KMS-11 (cell line): ENCODE data around the gene CDC37L1.
A peak's percentile ranks its signal among the peaks of the same experiment; 100 is the strongest.

Experiments
- H2AFZ ChIP-seq: fragments of 200-600 bp; sonication (generic); 2 replicates; pipeline ENCODE4 v1.6.1; 2016; ENCODE audit warnings: antibody characterized with exemption, mixed run types, low read depth
- H3K27ac ChIP-seq: fragments of 200-600 bp; sonication (generic); 2 replicates; pipeline ENCODE4 v1.6.1; 2016; ENCODE audit warnings: mild to moderate bottlenecking, mixed run types
- H3K27me3 ChIP-seq: fragments of 200-600 bp; sonication (generic); 2 replicates; pipeline ENCODE4 v1.6.1; 2017; ENCODE audit warnings: mild to moderate bottlenecking, low read depth, mixed run types, moderate library complexity; ENCODE audit not compliant: insufficient read depth
- H3K36me3 ChIP-seq: fragments of 200-600 bp; sonication (generic); 2 replicates; pipeline ENCODE4 v1.6.1; 2017; ENCODE audit warnings: mild to moderate bottlenecking, mixed run types; ENCODE audit not compliant: insufficient read depth
- H3K4me1 ChIP-seq: fragments of 200-600 bp; sonication (generic); 2 replicates; pipeline ENCODE4 v1.6.1; 2016; ENCODE audit warnings: mild to moderate bottlenecking, low read depth, mixed run types; ENCODE audit not compliant: poor library complexity, severe bottlenecking
- H3K4me2 ChIP-seq: fragments of 200-600 bp; sonication (generic); 2 replicates; pipeline ENCODE4 v1.7.0; 2016; ENCODE audit warnings: mild to moderate bottlenecking, mixed run types
- H3K4me3 ChIP-seq: fragments of 200-600 bp; sonication (generic); IDR thresholded peaks from 2 replicates; pipeline ENCODE4 v1.6.1; 2017; ENCODE audit warnings: low read depth, low read length, mixed read lengths; ENCODE audit not compliant: insufficient read depth
- H3K79me2 ChIP-seq: fragments of 200-600 bp; sonication (generic); 2 replicates; pipeline ENCODE4 v1.6.1; 2016; ENCODE audit warnings: low read depth, mixed run types; ENCODE audit not compliant: insufficient read depth
- H3K9ac ChIP-seq: fragments of 200-600 bp; sonication (generic); 2 replicates; pipeline ENCODE4 v1.6.1; 2016; ENCODE audit warnings: mild to moderate bottlenecking, mixed run types
- H4K20me1 ChIP-seq: fragments of 200-600 bp; sonication (generic); 2 replicates; pipeline ENCODE4 v1.6.1; 2016; ENCODE audit warnings: mild to moderate bottlenecking, mixed run types; ENCODE audit not compliant: insufficient read depth
- CTCF ChIP-seq: fragments of 200-600 bp; sonication (generic); conservative IDR thresholded peaks from 2 replicates; pipeline ENCODE4 v1.6.1; 2017; ENCODE audit warnings: low read depth, mild to moderate bottlenecking, antibody characterized with exemption, low read length, moderate library complexity, mixed read lengths

The CDC37L1 gene

DNA sequence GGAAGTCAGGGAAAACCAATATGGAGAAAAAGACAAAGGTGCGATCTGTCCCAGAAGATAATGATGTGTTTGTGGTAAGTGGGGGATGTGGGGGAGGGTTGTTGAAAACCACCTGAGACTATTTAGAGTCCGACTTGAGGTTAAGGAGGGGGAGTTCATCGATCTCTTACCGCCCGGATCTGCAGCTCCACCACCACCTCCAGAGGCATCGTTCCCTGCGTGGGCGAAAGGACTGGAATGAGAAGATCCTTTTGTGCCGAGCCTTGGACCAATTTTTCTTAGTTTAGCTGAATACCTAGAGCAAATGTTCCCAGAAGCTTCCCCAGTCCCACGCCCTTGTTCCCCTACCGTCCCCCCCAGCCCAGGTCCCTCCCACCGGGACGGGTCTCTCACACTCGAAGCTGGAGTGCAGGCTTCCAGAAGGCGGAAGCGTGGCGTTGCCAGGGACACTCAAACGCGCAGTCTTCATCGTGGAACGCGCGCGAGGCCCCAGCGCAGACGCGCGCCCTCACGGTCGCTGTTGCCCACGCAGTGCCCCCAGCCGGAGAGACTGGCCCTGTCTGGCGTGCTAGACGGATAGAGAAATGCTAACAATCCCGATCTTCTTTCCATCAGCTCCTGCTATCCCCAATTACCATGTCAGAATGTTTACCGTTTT, 13.2 kb upstream of the CDC37L1 start, which contains the start of gene SPATA6L:
Gene SPATA6L, minus strand, starts transcription at position 439 of the 658 bp plus-strand sequence. Its CDS starts 230 bp downstream, at position 209.
- Histone ChIP-seq H3K27ac (no peak within 1 kb of the TSS), H3K4me2 (peak within 1 kb of the TSS; percentile 69), H3K4me1 (peaks cover 25% of the 10 kb centered on the region), H3K27me3 (peaks cover 8% of the 10 kb centered on the region; the same call in 1 of the 2 replicates), H2AFZ (peak within 1 kb of the TSS; percentile 50), H3K9ac (peak within 1 kb of the TSS; percentile 11; the same call in 1 of the 2 replicates), H4K20me1 (no peaks in the 10 kb centered on the region), H3K36me3 (no peaks in the 10 kb centered on the region), H3K79me2 (no peaks in the 10 kb centered on the region), H3K4me3 (no peak within 1 kb of the TSS)
- TF ChIP-seq CTCF: no peak

DNA sequence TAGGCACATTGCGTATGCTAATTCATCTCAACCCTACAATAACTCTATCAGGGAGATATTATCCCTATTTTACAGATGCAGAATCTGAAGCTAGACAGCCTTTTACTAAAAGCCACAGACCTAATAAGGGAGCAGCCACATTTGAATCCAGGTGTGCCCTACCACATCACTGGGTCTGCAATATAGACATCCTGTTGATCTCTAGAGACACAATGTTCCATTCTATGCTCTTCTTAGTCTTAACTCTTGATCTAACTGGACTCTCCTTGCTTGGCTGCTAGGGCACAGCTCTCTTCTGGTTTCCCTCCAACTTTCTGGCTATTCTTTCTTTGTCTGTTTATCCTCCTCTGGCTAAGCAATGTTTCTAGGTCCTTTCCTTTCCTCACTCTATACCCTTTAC, 11.7 kb upstream of the CDC37L1 start:
- no peaks in the 10 kb centered on the region for H4K20me1 ChIP-seq
- TF ChIP-seq CTCF: no peak
- no peak overlapping the region for H3K27ac ChIP-seq
- no peak overlapping the region for H3K4me2 ChIP-seq
- H3K4me1 ChIP-seq: peaks cover 19% of the 10 kb centered on the region
- no peak overlapping the region for H3K4me3 ChIP-seq
- no peaks in the 10 kb centered on the region for H3K36me3 ChIP-seq
- peaks cover 8% of the 10 kb centered on the region; the same call in 1 of the 2 replicates for H3K27me3 ChIP-seq
- no peak overlapping the region for H2AFZ ChIP-seq
- no peaks in the 10 kb centered on the region for H3K79me2 ChIP-seq
- H3K9ac ChIP-seq: no peak overlapping the region

- Histone ChIP-seq H3K4me2 (no peak overlapping the region), H4K20me1 (no peaks in the 10 kb centered on the region), H3K9ac (no peak overlapping the region), H3K4me3 (no peak overlapping the region), H3K79me2 (no peaks in the 10 kb centered on the region), H3K27ac (no peak overlapping the region), H3K4me1 (peaks cover 10% of the 10 kb centered on the region), H3K27me3 (peaks cover 8% of the 10 kb centered on the region; the same call in 1 of the 2 replicates), H2AFZ (no peak overlapping the region), H3K36me3 (no peaks in the 10 kb centered on the region)
- no peak for TF ChIP-seq CTCF
These were observed 10.8 kb upstream of the CDC37L1 start for GRCh38 chr9:4668604-4669003.

- no peak overlapping the region for H3K4me3 ChIP-seq
- TF ChIP-seq CTCF: no peak
These were observed 9.5 kb upstream of the CDC37L1 start for GRCh38 chr9:4669890-4670289.

More at GRCh38 chr9:4669890-4670289, 9.5 kb upstream of the CDC37L1 start:
- peaks cover 8% of the 10 kb centered on the region; the same call in 1 of the 2 replicates for H3K27me3 ChIP-seq
- H2AFZ ChIP-seq: no peak overlapping the region
- H3K4me2 ChIP-seq: no peak overlapping the region
- H3K27ac ChIP-seq: no peak overlapping the region
- H4K20me1 ChIP-seq: no peaks in the 10 kb centered on the region
- no peaks in the 10 kb centered on the region for H3K36me3 ChIP-seq
- no peaks in the 10 kb centered on the region for H3K79me2 ChIP-seq
- H3K9ac ChIP-seq: no peak overlapping the region
- H3K4me1 ChIP-seq: peaks cover 6% of the 10 kb centered on the region
